Stimulated activated CD8-positive, alpha-beta memory T cell treated with anti-CD3 and anti-CD28 coated beads, Interleukin-12 subunit alpha, Interleukin-12 subunit beta, amount 100 ng/mL, for 24 hours (primary cell): ENCODE data around the gene PRRG4.
"Not testable (repeated sequence)": the region's sequence is repeated elsewhere in the genome, so short reads cannot be mapped to it uniquely, and the experiment has no call there.

Experiments used
- DNase-seq: peaks from one replicate; pipeline ENCODE4 v3.0.0-alpha.2; 2020; ENCODE audit errors: extremely low read depth

The PRRG4 gene

DNA sequence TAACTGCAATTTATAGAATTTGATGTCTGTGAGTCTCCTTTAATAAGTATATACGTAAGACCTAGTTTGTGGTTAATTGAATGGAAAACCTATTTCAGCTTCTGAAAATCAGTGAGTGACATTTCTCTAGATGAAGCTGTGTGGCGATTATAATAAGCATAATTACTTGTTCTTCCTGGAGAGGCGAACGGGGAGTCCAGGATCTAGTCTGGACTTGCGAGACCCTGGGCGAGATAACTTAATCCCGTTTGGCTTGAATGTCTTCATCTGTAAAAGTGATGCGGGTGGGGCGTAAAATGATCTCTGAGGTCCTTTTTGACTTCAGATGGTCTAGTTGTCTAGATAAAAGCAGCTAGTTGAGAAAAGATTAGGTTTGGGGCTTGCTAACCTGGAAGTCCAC, 1.1 kb downstream of the PRRG4 start:
- DNase-seq, result no peak

- no peak for DNase-seq
These were observed 1.5 kb downstream of the PRRG4 start for GRCh38 chr11:32831221-32831620.

GRCh38 chr11:32833921-32834320, 4.2 kb downstream of the PRRG4 start:
- no peak for DNase-seq

- DNase-seq, result no peak
These were observed 7.2 kb downstream of the PRRG4 start for GRCh38 chr11:32836946-32837345.

GRCh38 chr11:32838505-32839274, 9.0 kb downstream of the PRRG4 start:
- no peak for DNase-seq

DNA sequence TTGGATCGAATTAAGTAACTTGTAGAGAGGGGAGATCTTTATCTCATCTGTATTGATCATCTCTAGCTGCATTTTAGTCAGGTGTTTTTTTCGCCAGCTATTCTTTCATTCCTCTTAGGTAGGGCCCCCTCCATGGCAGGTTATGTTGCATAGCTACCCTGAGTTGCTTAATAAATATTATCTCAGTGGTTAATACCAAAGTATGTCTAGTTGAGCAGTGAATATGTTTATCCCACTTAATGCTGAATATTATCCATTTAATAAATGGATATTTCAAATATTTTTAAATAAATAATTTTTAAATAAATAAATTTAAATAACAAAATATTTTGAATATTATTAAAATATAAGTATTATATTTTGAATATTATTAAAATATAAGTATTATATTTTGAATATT, 9.6 kb downstream of the PRRG4 start:
- DNase-seq, result no peak

DNA sequence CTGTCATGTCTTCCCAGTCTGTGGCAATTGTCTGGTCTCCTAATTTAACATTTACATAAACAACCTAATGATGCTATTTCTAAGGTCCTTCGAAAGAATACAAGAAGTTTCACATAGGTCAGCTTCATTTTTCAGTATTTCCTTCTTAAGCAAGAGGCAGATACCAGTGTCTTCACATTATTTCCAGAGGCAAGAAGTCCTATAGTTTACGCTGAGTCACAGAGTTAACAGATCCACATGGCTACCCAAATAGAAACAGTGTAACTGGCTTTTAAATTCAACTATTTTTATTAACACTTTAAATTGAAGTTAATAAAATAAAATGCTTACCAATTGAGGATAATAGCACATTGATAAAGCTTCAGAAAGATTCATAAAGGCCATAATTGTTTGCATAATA, 10.9 kb downstream of the PRRG4 start:
- DNase-seq, result no peak

- DNase-seq, result no peak
These were observed 13.8 kb downstream of the PRRG4 start for GRCh38 chr11:32843544-32843943.

DNA sequence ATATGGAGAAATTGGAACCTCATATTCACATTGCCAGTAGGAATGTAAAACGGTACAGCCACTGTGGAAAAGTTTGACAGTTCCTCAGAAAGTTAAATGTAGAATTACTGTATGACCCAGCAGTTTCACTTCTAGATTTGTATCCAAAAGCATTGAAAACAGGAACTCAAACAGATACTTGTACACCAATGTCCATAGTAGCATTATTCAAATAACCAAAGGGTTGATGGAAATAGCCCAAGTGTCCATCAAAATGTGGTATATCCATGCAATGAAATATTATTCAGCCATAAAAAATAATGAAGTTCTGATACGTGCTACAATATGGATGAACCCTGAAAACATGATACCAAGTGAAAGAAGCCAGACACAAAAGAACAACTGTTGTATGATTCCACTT, 17.8 kb downstream of the PRRG4 start:
- no peak for DNase-seq

GRCh38 chr11:32849761-32850160, 20.0 kb downstream of the PRRG4 start:
- DNase-seq, result no peak

DNA sequence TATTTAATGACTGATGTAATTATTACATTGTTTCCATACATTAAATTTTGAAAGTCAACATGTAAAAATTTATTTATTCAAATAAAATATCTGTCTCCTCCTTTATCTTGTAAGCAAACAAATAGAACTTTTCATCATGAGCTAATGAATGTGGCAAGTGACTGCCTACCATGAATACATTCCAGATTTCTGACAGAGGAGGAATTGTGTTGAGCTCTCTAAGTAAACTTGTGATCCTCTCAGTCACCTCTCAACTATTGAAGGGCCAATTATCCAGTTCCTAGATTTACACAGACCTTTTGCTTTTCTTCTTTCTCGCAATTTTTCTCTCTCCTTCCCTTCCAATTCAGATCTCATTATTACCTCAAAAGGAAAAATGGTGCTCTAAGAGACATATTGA, 21.5 kb downstream of the PRRG4 start:
- no peak for DNase-seq

GRCh38 chr11:32852207-32852606, 22.5 kb downstream of the PRRG4 start:
- no peak for DNase-seq

GRCh38 chr11:32855601-32856000, 25.9 kb downstream of the PRRG4 start:
- no peak for DNase-seq

DNA sequence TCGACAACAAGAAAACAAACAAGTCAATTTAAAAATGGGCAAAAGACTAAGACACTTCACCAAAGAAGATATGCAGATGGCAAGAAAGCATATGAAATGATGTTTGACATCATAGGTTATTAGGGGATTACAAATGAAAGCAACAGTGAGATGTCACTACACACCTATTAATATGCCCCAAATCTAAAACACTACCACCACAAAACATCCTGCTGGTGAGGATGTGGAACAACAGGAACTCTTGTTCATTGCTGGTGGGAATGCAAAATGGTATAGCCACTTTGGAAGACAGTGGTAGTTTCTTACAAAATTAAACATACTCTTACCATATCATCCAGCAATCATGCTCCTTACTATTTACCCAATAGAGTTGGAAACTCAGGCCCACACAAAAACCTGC, 29.0 kb downstream of the PRRG4 start:
- no peak for DNase-seq

DNA sequence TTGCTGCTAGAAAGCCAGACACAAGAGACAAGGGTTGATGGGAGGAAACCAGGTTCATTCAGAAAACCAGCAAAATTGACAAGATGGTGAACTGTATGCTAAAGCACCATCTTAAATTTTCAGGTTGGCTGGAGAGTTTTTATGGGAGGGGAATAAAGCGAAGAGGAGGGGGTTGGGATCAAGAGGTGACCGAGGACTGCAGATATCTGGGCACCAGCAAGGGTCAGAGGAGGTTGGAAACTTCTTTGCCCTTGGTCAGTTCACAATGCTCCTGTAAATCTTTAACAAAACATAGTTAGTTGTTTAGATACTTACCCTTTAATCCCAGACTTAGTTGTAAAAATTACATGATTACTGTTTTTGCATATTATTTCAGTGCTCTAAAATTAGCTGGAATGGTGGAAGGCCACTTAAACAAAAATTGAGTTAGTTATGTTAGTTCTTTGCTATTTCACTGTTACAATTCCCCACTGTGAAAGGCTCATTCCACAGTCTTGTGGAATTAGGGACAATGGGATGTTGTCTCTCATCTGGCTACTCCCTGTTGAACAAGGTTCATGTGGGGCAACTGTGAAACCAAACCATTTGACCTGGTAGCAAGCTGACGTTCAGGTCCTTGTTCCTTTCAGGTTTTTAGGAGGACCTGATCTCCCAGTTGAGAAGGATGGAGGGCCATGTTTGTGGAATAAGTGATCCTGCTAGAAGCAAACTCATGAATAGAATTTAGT, 32.3 kb downstream of the PRRG4 start:
- no peak for DNase-seq

GRCh38 chr11:32864555-32864954, 34.8 kb downstream of the PRRG4 start:
- no peak for DNase-seq

DNA sequence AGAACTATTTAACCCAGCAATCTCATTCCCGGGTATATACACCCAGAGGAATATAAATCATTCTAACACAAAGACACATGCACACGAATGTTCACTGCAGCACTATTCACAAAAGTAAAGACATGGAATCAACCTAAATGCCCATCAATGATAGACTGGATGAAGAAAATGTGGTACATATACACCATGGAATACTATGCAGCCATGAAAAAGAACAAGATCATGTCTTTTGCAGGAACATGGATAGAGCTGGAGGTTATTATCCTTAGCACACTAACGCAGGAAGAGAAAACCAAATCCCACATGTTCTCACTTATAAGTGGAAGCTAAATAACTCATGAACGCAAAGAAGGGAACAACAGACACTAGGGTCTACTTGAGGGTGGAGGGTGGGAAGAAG, 39.0 kb downstream of the PRRG4 start:
- DNase-seq, result not testable (repeated sequence)

DNA sequence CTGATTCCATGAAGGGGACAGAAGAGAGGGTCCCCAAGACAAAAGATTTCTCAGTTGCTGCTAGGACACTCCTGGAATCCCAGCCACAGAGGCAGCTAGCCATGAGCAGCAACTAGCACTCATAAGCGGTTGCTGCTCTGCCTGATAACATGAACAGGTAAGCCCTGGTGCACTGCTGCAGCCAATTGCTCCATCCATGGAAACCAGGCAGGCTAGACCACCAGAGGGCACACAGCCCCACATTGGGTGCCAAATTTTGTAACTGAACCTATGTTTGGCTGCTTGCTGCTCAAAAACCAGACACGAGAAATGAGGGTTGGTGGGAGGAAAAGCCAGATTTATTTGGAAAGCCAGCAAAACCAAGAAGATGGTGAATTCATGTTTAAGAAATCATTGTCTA, 40.9 kb downstream of the PRRG4 start:
- DNase-seq, result no peak

DNA sequence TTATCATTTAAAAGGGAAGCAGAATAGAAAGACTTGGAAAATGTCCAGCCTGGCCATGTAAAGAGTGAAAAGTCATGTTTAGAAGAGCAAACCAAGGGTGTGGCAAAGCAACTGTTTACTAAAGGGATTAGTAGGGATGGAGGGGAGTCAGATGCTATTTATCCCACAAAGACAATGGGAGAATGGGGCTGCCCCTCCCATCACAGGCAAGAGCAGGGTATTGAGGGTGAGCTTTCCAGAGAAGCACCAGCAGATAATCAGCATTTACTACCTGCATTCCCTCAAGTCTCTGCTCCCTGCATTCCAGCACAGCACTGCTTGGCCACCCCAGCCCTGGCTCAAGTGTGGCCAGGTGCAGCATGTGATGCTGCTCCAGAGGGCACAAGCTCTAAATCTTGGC, 44.4 kb downstream of the PRRG4 start:
- no peak for DNase-seq

DNA sequence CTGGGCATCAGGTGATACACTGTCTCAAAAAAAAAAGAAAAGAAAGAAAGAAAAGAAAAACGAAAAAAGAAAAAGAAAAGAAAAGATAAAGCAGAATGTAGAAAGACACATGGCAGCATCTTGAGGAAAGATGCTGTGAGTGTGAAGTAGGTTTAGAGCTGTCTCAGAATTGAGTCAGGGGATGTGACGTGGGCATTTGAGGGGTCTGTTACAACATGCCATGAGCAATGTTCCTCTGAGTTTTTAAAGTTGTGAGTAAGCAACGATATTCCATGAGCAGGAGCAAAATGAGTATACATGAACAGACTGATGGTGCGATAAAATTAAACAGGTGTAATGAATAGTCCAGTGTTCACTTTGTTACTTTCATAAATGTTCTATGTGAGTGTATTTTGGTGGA, 51.6 kb downstream of the PRRG4 start:
- no peak for DNase-seq

GRCh38 chr11:32883421-32883820, 53.7 kb downstream of the PRRG4 start:
- DNase-seq, result no peak

- DNase-seq, result no peak
These were observed 54.3 kb downstream of the PRRG4 start for GRCh38 chr11:32884023-32884422.

- no peak for DNase-seq
These were observed 55.1 kb downstream of the PRRG4 start for GRCh38 chr11:32884770-32885384.
